Measurements from ENCODE around the gene OTOA. TPM values are rescaled to one million over a fixed set of nuclear protein-coding genes. Genes with fewer than 3 reads are reported as not detected.
"Not testable (repeated sequence)": the region's sequence is repeated elsewhere in the genome, so short reads cannot be mapped to it uniquely, and the experiment has no call there.

Gene OTOA
- total RNA-seq, 2 donors from 2014 or later, result 0.26 TPM; not detected in 1

DNA sequence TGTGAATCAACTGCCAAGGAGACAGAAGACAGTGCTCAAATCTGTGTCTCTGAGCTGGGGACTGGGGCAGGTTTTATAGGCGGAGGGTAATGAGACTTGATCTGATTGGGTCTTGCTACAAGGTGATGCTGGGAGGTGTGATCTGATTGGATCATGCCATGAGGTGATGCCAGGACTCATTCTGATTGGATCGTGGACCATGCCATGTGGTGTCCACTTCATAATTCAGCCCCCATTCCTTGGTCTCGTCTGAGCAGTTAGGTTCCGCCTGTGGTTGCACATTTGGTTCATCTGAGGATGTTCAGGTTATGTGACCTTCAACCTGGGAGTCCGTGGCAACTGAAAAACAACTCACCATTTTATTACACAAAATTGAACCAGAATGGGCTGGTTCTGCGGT, 41.0 kb downstream of the OTOA start:
- TF ChIP-seq CTCF (IDR thresholded peaks at IDR 0.05), result no peak
- no peak for TF ChIP-seq POLR2A (IDR thresholded peaks at IDR 0.05)
- H3K4me3 ChIP-seq, result no peak overlapping the region
- WGBS, 2 donors, result 67 to 83% methylated on average over 4 to 6 of the region's 6 CpGs
- H3K4me1 ChIP-seq, result no peaks in the 10 kb centered on the region
- DNase-seq, result no peak
- intact Hi-C loops (cut with DNase I), result no loop called here
- H3K9me3 ChIP-seq, result no peaks in the 10 kb centered on the region
- no peak overlapping the region for H3K27ac ChIP-seq
- no peaks in the 10 kb centered on the region for H3K36me3 ChIP-seq (replicated peaks in 1 of 2; ENCODE audit: insufficient read depth in 1 of 2, low read depth in 2 of 2)
- no peaks in the 10 kb centered on the region for H3K27me3 ChIP-seq
- ATAC-seq, result no peak

- H3K27ac ChIP-seq, result no peak overlapping the region
- H3K9me3 ChIP-seq, result no peaks in the 10 kb centered on the region
- DNase-seq (peak; percentile 73 to 88 (median 82)), ATAC-seq (peak; percentile 48)
- WGBS, 2 donors, result 2 to 4% methylated on average over 9 to 10 of the region's 10 CpGs
- intact Hi-C loops (cut with DNase I), result no loop called here
- H3K27me3 ChIP-seq, result no peaks in the 10 kb centered on the region
- no peaks in the 10 kb centered on the region for H3K4me1 ChIP-seq
- TF ChIP-seq POLR2A (IDR thresholded peaks at IDR 0.05), result no peak
- peak; percentile 64 to 84 (median 77) for TF ChIP-seq CTCF (IDR thresholded peaks at IDR 0.05)
- no peak overlapping the region for H3K4me3 ChIP-seq
- no peaks in the 10 kb centered on the region for H3K36me3 ChIP-seq (replicated peaks in 1 of 2; ENCODE audit: insufficient read depth in 1 of 2, low read depth in 2 of 2)
Measured at GRCh38 chr16:21708533-21709115, 44.9 kb downstream of the OTOA start.

DNA sequence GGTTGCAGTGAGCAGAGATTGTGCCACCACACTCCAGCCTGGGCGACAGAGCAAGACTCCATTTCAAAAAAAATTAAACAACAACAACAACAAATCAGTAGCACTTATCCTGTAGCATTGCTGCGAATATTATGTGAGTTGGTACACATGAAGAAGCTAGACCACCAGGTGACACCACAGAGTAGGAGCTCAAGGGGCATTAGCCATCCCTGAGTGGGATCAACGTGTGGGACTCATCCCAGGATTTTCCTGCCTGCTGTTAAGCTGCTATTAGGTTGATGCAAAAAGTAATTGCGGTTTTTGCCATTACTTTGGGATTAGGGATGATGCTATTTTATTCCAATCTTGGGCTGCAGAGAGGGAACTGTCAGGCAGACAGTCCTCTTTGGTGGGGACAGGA, 47.2 kb downstream of the OTOA start:
- Histone ChIP-seq H3K4me1 (no peaks in the 10 kb centered on the region), H3K4me3 (no peak overlapping the region), H3K9me3 (no peaks in the 10 kb centered on the region), H3K27me3 (no peaks in the 10 kb centered on the region), H3K36me3 (replicated peaks in 1 of 2; ENCODE audit: insufficient read depth in 1 of 2, low read depth in 2 of 2) (no peaks in the 10 kb centered on the region), H3K27ac (no peak overlapping the region)
- no peak for DNase-seq
- TF ChIP-seq CTCF (IDR thresholded peaks at IDR 0.05), result no peak
- TF ChIP-seq POLR2A (IDR thresholded peaks at IDR 0.05), result no peak
- 65 to 66% methylated on average over 4 of the region's 4 CpGs for WGBS, 2 donors
- intact Hi-C loops (cut with DNase I), result no loop called here
- ATAC-seq, result no peak

GRCh38 chr16:21713549-21714368, 50.0 kb downstream of the OTOA start:
- TF ChIP-seq CTCF (IDR thresholded peaks at IDR 0.05) (no peak), POLR2A (IDR thresholded peaks at IDR 0.05) (no peak)
- H3K27me3 ChIP-seq, result no peaks in the 10 kb centered on the region
- H3K4me3 ChIP-seq, result no peak overlapping the region
- ATAC-seq (no peak), DNase-seq (no peak)
- 63 to 71% methylated on average over 5 of the region's 5 CpGs for WGBS, 2 donors
- no peaks in the 10 kb centered on the region for H3K9me3 ChIP-seq
- H3K36me3 ChIP-seq (replicated peaks in 1 of 2; ENCODE audit: insufficient read depth in 1 of 2, low read depth in 2 of 2), result no peaks in the 10 kb centered on the region
- intact Hi-C loops (cut with DNase I), result no loop called here
- H3K4me1 ChIP-seq, result no peaks in the 10 kb centered on the region
- H3K27ac ChIP-seq, result no peak overlapping the region

GRCh38 chr16:21714369-21714618, 50.5 kb downstream of the OTOA start:
- DNase-seq; H3K27me3 ChIP-seq; H3K36me3 ChIP-seq (replicated peaks in 1 of 2; ENCODE audit: insufficient read depth in 1 of 2, low read depth in 2 of 2); intact Hi-C loops (cut with DNase I); H3K9me3 ChIP-seq; H3K4me1 ChIP-seq; H3K27ac ChIP-seq; H3K4me3 ChIP-seq; ATAC-seq: not testable (repeated sequence)

Measured in body of pancreas (tissue), 4 donors.